BJ (cell line): ENCODE measurements around the gene TRIM9. TPM values are rescaled to one million over a fixed set of nuclear protein-coding genes. Genes with fewer than 3 reads are reported as not detected.

Source experiments
- CTCF ChIA-PET: fragments of 350-600 bp; formaldehyde crosslinking; extraction: SDS; loops from one replicate; lab custom pipeline; 2021; ENCODE audit warnings: antibody characterized with exemption, inconsistent platforms; lab: Yijun Ruan, JAX
- POLR2A ChIA-PET: fragments of 300-600 bp; sonication (Branson Sonifier 250); formaldehyde crosslinking; extraction: SDS; loops from one replicate; lab custom pipeline; 2021; ENCODE audit warnings: antibody characterized with exemption; lab: Charles Lee
- DNase-seq: peaks from one replicate; pipeline ENCODE4 v3.0.0-alpha.2; 2011; ENCODE audit warnings: low read depth
- H3K27me3 ChIP-seq: 2 replicates; pipeline ENCODE4 v1.6.0; 2011; ENCODE audit warnings: low read length; ENCODE audit not compliant: control insufficient read depth, insufficient read depth
- H3K36me3 ChIP-seq: 2 replicates; pipeline ENCODE4 v1.5.1; 2011; ENCODE audit warnings: low read length; ENCODE audit not compliant: control insufficient read depth, insufficient read depth
- H3K4me3 ChIP-seq: 2 replicates; pipeline ENCODE4 v1.5.1; 2011; ENCODE audit warnings: low read depth, mild to moderate bottlenecking, control low read depth, low read length
- polyA plus RNA-seq: library from polyadenylated mRNA; depleted of rRNA; stranded (reverse); fragments of >200 nt; gene quantifications from 2 replicates; pipeline ENCODE4 v1.2.3, GENCODE V29; 2011
- TF ChIP-seq, protein P1 (sequence below): IDR thresholded peaks from 2 replicates; pipeline ENCODE4 v1.5.1; 2011; ENCODE audit warnings: low read depth, mild to moderate bottlenecking, control low read depth, inconsistent platforms, low read length, moderate library complexity; ENCODE audit not compliant: insufficient read depth

TRIM9 gene
- polyA plus RNA-seq, 1 experiment = 0.02 TPM

DNA sequence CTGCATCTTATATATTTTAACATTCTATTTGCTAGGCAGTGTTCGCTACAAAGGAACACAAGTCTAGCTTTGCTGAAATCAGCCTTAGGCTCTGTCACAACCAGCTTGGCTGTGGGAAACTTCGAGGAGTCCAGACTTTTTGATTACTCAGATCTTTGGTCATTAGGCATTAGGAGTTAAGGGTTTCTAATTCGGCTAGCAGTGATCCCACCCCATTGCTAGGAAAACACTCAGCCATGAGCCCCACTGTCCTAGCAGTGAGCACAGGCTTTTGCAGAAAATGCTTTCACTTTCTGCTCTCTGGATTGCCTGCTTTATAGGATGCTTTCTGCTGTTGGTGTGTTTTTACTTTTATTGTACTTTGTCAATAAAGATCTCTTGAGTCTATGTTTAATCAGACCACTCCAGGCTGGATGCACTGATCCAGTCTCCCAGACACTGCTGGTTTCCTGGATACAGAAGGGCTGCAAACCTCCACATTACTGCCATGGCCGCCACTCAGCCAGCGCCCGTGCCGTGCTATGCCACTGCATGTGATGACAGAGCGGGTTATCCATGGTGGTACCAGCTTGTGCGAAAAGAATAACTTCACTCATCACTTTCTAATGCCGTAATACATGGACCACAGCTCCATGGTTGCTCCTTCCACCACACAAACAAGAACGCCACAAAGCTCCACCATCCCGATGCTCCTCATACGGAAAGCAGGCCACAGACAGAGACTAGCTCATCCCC, 109.6 kb downstream of the TRIM9 start:
- no peaks in the 10 kb centered on the region for H3K36me3 ChIP-seq
- ChIA-PET CTCF (no interaction called here), POLR2A (interaction anchor here (0.6 kb wide), 1 partner anchor 21 kb away, joined by 7 read pairs; no protein-coding TSS in a partner anchor)
- DNase-seq = no peak
- TF ChIP-seq, protein P1, sequence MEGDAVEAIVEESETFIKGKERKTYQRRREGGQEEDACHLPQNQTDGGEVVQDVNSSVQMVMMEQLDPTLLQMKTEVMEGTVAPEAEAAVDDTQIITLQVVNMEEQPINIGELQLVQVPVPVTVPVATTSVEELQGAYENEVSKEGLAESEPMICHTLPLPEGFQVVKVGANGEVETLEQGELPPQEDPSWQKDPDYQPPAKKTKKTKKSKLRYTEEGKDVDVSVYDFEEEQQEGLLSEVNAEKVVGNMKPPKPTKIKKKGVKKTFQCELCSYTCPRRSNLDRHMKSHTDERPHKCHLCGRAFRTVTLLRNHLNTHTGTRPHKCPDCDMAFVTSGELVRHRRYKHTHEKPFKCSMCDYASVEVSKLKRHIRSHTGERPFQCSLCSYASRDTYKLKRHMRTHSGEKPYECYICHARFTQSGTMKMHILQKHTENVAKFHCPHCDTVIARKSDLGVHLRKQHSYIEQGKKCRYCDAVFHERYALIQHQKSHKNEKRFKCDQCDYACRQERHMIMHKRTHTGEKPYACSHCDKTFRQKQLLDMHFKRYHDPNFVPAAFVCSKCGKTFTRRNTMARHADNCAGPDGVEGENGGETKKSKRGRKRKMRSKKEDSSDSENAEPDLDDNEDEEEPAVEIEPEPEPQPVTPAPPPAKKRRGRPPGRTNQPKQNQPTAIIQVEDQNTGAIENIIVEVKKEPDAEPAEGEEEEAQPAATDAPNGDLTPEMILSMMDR = no peak
- peaks cover 12% of the 10 kb centered on the region for H3K27me3 ChIP-seq
- no peak overlapping the region for H3K4me3 ChIP-seq

DNA sequence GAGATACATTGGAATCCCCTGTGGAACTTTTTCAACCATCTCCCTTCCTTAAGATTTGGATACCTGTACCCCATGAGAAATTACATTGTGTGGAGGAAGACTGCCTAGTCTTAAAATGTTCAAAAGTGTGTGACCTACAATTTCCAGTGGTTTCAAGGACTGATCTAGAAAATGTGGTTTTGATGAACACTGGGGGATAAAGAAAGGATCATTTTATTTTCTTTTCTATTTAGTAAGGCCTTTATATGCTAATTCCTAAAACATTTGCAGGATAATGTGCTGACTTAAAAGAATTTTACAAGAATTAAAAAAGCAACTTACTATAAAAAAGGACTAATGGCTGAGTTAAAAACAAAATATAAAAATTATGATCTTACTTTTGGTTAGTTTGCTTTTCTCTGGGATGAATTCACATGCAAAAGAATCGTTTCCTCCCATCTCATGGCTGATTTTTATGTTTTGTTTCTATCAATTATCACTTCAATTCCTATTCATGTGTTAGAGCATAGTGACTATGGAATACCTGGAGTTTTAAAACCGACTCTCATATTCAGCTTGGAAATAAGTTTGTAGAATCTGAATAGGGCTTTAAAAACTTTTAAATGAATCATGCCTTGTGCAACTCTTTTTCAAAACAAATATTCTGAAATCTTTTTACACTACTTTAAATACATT, 110.7 kb downstream of the TRIM9 start:
- POLR2A ChIA-PET = no interaction called here
- no peak for DNase-seq
- H3K27me3 ChIP-seq = peaks cover 12% of the 10 kb centered on the region
- no peaks in the 10 kb centered on the region for H3K36me3 ChIP-seq
- CTCF ChIA-PET = no interaction called here
- TF ChIP-seq, protein P1 = no peak
- H3K4me3 ChIP-seq = no peak overlapping the region

DNA sequence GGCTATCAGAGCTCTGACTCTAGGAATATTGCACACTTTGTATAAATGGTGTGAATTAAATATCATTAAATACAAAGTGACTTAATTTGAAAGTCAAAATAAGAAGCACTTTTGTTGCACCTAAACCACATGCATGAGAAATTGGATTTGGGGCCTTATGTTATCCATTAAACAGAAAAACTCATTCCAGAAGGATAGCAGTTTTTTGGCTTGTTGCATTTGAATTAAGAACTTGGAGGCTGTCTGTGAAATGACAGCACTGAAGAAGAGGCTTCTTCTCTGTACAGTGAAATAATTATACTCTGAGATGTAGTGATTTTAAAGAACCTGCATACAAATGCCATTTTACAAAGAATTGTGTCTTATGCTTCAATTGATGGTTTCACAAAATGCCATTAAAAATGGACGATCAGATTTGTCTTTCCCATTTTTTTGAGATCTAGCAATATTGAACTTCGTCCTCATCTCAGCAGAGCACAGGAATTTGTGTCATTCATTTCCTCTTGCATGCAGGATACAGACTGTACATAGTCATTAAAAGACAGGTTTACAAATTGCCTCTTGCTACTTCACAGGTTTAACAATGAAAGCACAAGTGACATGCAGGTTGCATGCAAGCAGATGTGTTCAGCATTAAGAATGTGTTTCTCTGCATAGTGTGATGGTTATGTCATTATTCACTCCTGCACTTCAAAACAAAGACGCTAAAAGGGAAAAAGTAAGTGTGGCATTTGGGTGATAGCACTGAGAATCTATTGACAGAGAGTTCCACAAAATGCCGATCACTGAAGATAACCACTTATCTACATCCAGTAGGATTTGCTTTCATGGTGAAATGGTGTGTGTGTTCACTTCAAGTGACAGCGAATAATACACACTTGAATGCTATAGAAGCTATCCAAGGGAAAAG, 114.7 kb downstream of the TRIM9 start:
- H3K4me3 ChIP-seq = no peak overlapping the region
- H3K27me3 ChIP-seq = peaks cover 19% of the 10 kb centered on the region
- H3K36me3 ChIP-seq = no peaks in the 10 kb centered on the region
- TF ChIP-seq, protein P1 = no peak
- no peak for DNase-seq
- ChIA-PET CTCF (no interaction called here), POLR2A (no interaction called here)

DNA sequence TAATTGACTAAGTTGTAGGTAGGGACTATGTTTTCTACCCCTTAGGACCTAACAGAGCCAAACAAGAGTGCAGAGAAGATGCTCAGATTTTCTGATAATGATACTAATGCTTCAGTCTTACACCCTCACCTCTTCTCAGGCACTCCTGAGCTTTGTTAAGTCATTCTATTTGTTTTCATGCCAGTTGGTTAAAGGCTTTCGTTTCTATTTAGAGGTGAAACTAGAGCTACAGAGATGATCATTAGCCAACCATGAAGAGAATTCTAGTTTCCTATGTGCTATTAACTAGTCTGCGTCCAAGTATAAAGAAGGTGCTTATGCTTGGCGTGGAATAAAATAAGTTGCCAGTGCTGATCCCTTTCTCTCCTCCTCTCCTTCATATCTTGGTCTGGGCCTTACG, 116.0 kb downstream of the TRIM9 start:
- ChIA-PET POLR2A (no interaction called here), CTCF (no interaction called here)
- no peak for DNase-seq
- Histone ChIP-seq H3K4me3 (no peak overlapping the region), H3K36me3 (no peaks in the 10 kb centered on the region), H3K27me3 (peaks cover 19% of the 10 kb centered on the region)
- TF ChIP-seq, protein P1 = no peak

DNA sequence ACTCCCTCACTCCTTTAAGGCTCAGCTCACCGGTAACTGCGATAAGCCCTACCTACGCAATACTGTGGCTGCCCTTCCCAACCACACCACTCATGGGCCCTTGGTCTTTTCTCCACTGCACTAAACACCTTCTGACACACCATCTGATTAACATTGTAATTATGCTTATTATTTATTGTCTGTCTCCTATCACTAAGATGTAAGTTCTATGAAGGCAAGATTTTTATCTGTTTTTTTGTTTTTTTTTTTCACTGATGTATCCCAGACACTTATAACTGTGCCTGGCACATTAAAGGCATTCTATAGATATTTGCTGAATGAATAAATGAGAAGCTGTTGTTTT, 116.4 kb downstream of the TRIM9 start:
- CTCF ChIA-PET = no interaction called here
- no peak for DNase-seq
- TF ChIP-seq, protein P1 = no peak
- POLR2A ChIA-PET = no interaction called here
- no peak overlapping the region for H3K4me3 ChIP-seq
- H3K27me3 ChIP-seq = peaks cover 19% of the 10 kb centered on the region
- no peaks in the 10 kb centered on the region for H3K36me3 ChIP-seq
